Activated T-cell treated with anti-CD3 and anti-CD28 coated beads, Interleukin-2, amount 50 U/mL, for 1 hour (primary cell): ENCODE data around the gene ATXN1.
"Not testable (repeated sequence)": the region's sequence is repeated elsewhere in the genome, so short reads cannot be mapped to it uniquely, and the experiment has no call there.

Experiments
- DNase-seq: peaks from one replicate; pipeline ENCODE4 v3.0.0-alpha.2; 2020

The ATXN1 gene

DNA sequence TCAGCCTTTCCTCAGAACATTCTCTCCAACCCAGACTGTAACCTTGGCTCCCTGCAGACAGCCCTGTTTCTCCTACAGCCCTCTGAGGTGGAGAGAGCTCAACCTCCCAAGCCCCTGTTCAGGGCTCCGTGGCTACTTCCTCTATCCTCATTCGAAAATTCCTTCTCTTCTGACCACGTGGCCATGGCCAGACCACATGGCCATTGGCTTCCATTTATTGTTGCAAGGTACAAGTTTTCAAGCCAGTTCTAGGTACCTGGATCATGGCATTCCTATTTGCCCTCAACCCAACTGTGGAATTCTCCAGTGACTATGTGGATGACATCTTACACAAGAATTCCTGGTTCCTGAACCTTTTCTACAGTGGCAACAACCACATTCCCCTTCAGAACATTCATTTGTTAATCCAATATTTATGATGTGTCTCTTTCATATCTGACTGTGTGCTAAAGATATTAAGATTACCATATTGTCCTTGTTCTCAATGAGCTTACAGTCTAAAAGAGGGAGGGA lies 361.0 kb downstream of the ATXN1 start:
- DNase-seq, result no peak

DNA sequence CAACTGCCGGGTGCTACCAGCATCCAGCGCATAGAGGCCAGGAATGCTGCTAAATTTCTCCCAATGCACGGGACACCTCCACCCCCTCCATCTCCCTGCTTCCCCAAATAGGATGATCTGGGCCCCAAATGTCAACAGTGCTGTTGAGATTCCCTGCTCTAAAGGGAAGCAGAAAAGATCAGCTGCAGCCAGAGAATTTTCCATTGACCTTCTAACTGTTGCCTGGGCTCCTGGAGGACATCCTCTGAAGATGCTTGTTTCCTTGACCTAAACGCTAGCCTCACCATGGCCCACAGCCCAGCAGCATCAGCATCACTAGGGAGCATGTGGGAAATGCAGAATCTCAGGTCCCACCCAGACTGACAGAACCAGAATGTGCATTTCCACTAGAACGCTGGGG lies 361.6 kb downstream of the ATXN1 start:
- DNase-seq, result no peak

DNA sequence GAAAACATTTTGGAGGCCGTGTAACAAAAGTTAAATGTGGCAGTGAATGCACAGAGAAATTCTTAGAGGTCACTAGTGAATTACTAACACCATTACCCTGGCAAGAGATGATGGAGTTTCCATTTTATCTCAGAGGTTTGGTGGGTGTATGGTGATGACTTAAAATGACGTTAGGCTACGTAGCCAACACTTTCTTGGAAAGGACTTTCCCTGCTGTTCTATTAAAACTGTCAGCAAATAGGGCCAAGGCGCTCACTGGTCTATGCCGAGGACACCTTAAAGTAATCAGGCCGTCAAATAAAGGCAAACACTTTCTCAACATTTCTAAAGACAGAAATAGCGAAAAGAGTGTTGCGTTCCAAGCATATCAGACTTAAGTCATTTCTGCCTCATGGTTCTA lies 362.1 kb downstream of the ATXN1 start:
- DNase-seq, result no peak

DNA sequence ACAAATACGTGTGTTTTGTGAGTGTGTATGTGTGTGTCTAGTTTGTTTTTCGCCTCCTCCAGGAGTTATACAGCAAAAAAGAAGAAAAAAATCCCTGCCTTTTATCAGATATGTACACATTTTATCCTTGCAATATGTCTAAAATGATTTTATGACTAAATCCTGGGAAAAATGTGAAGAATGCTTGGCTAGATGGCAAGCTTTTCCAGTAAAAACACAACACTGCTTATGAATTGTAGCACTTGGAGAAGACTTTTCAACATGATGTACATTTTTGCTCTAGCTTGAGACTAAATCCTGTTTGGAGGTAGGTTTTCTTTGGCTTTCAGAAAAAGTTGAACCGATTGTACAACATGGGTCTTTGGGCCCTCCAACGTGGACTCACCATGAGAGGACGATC lies 362.7 kb downstream of the ATXN1 start:
- no peak for DNase-seq

DNA sequence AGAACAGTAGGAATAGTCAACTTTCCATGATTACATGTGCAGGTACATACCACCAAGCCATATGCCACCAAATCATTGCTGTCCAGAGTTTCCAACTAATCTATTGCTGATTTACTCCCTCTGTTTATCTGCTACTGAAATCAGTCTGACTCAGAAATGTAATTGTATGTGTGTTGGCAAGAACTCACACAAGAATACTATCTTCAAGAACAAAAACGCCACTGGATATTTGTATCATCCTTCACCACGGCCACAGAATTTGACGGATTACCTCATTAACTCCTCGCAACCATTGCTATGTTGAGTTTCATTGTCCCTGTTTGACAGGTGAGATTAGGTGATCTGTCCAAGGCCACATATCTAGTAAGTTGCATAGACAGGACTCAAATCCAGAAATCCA lies 363.6 kb downstream of the ATXN1 start:
- no peak for DNase-seq

DNA sequence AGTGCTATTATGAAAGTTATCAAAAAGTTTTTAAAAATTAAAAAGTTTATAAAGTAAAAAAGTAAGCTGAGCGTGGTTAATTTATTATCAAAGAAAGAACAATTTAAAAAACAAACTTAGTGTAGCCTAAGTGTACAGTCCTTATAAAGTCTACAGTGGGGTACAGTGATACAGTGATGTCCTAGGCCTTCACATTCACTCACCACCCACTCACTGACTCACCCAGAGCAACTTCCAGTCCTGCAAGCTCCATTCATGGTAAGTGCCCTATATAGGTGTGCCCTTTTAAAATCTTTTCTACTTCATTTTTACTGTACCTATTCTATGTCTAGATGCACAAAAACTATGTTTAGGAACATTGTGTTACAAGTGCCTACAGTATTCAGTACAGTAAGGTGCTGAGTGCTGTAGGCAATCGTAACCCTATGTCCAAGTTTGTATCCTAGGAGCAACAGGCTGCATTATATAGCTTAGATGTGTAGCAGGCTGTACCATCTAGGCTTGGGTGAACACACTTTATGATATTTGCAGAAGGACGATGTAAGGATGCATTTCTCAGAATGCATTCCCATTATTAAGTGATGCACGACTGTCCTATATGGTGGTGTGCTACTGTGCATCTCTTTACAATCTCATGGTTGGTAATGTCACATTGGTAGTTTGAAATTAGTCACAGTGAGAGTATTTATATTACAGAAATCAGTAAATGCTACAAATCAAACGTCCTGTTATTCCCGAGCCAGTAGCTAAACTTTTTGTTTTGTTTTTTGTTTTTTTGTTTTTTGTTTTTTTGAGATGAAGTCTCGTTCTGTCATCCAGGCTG lies 364.6 kb downstream of the ATXN1 start:
- DNase-seq, result no peak

DNA sequence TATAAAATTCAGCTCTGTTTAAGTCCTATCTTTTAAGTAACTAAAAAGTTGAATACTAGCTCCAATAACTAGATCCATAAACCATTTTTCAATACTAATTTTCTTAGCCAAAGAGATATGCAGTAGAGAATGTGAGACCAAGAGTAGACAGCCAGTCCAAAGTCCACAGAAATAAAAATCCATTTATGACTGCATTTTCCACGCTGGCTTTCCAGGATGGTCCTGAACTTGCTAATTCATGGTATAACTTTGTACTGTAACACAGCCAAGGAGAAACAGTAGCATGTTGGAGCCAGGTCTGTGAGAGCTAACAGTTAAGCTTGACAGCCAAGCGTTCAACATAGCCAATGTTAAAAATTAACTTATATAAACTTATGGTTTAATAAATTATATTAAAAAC lies 366.6 kb downstream of the ATXN1 start:
- DNase-seq, result no peak

DNA sequence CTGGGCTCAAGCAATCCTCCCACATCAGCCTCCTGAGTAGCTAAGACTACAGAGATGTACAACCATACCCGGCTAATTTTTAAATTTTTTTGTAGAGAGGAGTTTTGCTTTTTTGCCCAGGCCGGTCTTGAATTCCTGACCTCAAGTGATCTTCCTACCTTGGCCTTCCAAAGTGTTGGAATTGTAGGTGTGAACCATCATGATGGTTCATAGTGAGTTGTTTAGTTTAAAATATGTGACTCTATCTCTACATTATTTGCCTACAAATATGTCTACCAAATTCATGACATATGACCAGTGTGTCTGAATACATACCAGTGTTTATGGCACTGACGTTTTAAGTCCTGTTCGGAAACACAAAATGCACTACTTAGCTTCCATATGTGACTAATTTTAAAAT lies 367.9 kb downstream of the ATXN1 start:
- no peak for DNase-seq

DNA sequence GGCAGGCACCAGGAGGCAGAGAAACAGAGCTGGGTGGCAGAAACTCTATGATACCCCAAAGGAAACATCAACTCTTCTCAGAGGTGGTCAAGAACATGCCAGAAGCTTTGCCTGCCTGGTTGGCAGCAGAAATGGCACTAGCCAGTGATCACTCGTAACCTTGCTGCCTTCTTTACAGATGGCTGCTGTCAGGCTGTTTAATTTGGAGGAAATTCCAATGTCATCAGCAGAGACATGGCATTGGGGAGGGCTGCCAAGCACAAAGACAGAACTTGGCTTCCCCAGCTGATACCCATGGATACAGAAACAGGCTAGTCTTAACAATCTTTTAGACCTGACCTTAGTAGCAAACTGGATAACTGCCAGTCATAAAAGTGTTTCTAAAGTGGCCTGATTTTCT lies 369.2 kb downstream of the ATXN1 start:
- DNase-seq, result no peak

DNA sequence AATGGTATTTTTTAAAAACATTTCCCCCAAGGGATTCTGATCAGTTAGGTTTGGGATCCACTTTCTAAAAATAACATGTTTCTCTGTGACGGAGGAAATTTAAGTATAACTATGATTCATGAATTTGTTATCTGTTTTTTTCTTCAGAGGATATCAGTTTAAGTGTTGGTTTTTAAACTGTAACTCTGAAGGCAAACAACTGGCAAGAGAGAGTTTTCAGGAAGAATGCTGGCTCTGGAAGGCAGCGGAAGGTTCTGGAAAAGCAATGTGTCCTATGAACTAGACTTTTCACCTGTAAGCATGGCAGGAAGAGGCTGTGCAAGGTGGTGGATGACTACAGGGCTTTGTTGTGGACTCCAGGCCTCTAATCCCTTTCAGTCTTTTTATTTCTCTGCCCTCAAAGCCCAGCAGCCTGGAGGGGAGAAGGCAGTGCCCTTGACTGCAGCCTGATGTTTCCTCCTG lies 369.8 kb downstream of the ATXN1 start:
- no peak for DNase-seq

DNA sequence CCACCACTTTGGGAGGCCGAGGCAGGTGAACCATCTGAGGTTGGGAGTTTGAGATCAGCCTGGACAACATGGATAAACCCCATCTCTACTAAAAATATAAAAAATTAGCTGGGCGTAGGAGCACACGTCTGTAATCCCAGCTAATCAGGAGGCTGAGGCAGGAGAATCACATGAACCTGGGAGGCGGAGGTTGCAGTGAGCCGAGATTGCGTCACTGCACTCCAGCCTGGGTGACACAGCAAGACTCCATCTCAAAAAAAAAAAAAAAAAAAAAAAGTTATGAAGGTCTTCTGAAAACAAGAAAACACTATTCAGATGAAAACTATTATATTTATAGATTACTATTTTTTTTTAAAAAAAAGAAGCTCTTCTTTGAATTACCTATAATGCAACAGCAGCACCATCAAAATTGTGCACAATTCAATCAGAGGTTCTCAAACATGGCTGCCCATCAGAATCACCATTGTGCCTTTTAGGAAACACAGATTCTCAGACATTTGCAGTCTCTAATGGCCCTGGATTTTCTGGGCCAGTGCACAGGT lies 370.3 kb downstream of the ATXN1 start:
- not testable (repeated sequence) for DNase-seq

DNA sequence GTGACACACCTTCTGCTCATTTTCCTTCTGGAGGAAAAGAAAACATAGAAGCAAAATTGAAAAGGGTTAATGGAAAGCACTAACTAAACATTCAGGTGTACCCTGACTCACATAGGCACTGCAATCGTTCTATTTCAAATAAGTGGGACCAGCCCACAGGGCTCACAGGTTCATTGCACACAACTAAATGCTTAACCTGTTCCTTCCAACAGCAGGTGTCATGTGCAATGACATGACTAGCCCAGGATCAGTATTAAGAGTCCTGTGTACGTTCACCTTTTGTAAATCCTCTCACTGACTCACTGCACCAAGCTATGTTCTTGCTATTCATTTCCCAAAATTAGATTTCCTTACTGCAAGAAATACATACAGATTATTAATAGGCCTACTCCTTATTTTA lies 371.6 kb downstream of the ATXN1 start:
- DNase-seq, result no peak

DNA sequence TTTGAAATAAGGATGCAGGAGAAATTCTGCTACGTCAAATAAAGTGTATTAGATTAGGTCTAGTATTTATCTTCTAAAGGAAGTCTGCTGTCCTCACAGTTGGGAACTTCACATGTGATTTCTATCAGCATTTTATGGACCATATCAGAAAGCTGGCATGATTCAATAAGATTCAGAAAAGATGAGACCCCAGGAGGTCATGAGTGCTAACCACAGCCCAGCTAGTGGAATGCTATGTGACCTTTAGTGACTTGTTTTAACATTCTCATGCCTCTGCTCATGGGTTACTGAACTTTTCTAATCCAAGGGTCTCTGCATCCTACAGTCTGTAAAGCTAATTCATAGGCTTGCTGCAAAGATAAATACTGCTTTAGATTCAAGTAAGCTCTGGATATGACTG lies 372.8 kb downstream of the ATXN1 start:
- no peak for DNase-seq

DNA sequence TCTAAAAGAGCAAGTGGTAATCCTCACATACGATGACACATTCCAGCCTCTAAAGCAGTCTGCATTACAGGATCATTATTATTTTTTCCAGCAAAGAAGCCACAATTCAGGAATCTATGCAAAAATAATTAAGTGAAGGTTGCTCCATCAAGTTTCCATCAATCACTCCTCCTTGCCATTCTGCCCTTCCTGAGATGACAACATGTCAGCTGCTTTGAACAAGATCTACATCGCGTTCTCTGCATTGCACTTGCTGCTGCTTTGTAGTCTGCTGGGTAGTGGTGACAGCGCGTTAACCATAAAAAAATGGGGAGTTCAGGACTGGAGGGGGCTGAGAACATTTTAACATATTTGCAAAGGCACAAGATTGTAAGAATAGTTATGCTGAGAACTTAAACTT lies 375.2 kb downstream of the ATXN1 start:
- no peak for DNase-seq

DNA sequence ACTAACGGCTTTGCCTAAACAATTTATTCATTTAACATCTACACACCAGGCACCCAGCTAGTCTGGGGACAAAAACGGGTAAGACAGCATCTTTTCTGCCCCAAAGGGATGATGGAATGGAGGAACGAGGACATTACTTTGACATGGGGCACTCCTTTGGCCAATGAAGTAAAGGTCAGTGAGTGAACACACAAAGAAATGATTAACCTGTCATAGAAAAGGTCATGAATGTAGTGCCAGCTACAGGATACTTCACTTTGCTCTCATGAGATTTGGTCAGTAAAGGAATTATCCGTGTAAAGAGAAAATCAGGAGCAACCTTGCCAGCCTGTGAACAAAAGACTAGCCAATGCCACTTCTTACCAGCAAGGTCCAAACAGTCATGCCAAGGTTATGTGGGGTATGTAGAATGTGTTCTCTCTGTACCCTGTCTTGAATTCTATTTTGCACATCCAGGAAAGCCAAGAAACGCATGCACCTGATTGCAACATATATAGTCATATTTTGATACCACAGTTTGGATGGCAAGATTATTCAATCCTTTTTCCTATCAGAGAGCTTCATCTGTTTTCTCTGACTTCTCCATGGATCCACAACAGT lies 377.6 kb downstream of the ATXN1 start:
- DNase-seq, result no peak

DNA sequence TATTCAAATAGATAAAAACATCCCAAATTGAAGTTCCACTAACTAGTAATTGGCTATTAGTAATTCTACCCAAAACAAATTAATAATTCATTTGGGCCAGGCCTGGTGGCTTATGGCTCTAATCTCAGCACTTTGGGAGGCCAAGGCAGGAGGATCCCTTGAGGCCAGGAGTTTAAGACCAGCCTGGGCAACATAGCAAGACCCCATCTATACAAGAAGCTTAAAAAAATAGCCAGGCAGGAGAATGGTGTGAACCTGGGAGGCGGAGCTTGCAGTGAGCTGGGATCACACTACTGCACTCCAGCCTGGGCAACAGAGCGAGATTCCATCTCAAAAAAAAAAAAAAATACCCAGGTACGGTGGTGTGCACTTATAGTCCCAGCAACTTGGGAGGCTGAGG lies 379.3 kb downstream of the ATXN1 start:
- DNase-seq, result not testable (repeated sequence)

DNA sequence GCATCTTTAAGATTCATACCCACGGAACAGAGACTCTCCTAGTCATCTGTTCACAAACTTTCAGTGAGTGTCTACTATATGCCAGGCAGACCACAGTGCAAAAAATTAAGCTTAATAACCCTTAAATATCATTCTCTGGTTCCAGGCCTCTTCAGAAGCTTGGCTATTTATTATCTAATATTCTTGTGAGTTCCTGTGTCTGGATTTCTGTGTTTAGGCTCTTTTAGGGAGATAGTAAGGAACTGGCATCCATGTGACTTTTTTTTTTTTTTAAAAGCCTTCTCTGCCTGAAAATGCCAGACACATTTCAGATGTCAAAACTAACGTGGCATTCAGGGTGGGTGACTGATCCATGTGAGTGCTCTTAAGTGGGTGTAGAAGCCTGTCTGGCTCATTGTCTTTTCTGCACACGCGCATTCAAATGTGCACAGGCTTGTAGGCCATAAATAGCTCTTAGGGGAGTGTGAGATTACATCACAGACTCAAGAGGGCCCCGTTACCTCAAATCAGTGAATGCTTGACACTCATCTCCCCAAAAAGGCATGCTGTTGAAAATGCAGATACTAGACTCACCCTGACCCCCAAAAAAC lies 380.9 kb downstream of the ATXN1 start:
- DNase-seq, result no peak

DNA sequence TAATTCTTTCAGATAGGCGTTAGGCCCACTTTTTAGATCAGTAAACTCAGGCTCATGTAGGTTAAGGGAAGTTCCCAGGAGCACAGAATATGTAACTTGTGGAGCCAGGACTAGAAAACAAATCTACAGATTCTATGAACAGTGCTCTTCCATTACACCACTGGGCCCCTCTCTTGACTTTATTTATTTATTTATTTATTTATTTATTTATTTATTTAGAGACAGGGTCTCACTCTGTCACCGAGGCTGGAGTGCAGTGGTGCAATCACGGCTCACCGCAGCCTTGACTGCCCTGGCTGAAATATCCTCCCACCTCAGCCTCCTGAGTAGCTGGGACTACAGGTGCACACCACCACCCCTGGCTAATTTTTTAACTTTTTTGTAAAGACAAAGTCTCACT lies 382.9 kb downstream of the ATXN1 start:
- DNase-seq, result not testable (repeated sequence)

DNA sequence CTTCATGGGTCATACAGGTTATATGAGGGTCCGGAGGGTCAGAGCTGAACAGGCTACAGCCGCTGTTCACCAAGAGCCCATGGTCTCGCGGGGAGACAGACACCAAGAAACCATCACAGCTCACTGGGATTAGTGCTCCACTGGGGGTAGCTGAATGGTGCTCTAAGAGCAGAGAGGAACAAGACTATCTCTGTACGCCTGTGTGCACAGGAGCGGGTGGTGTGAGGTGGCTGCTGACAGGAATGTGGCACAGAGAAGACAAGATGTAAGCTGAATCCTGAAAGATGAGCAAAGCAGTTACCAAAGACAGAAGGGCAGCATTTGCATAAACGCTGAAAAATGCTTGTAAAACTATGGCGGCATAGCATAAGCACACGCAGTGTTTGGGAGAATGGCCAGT lies 383.8 kb downstream of the ATXN1 start:
- no peak for DNase-seq

DNA sequence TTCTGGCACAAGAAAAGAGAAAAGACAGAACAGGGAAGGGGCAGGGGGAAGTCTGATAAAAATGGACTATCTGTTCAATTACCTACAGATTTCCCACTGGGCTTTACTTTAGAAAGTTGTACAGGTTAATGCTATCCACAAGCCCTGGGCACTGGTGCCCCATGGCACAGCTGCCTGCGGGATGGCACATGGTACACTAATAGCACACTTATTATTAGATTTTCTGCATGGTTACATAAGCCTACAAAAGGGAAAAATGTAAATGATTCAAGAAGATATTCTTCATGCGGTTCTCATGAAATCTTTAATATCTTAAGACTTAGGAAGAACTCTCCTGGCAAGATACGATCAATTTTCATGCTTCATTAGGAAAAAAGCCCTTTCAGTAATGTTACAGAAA lies 385.4 kb downstream of the ATXN1 start:
- no peak for DNase-seq

DNA sequence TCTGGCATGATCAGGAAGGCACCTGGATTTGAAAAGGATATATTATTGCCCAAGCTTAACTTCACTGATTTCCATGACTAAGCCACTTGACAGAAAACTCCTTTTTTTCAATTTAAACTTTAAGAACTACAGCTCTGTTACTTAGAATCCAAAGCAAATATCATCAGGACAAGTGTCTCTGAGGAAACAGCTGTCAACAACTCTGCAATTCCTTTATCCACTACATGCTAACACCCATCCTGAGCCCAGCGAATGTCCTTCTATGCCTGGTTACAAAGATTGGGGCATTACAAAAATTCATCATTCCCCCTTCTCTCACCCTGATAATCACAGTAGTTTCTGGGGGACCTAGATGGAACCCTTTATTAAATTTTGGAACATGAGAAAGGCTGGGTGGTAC lies 386.1 kb downstream of the ATXN1 start:
- DNase-seq, result no peak

DNA sequence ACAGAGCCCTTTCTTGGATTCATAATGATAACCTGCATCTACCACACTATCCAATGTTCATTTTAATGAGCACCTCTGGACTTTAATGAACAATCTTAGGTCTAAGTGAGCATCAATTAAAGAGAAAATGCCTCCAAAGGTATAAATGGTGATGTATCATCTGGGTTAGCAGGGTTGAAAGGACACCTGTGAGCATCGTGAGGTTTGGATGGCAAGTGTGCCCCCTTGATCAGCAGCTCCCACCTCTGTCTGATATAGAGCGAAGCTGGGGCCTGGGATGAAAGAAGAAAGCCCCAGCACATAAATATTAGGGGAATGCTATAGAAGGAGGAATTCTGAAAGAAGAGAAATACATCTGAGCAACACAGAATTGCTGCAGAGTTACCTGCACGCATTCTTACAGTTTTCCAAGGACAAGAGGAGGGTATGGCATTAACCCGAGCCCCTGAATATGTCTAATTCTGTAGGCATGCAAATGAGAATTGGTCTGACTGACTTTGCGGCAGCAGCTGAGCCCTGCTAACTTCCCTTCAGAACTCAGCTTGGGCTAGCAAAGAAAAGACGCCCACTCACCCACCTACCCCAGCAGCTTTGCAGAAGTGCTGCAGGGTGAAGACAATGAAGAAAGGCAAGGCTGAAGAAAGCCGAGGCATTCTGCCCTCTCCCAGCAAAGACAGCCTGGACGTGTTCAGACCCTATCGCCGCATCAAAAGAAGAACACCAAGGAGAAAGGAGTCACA lies 386.6 kb downstream of the ATXN1 start:
- no peak for DNase-seq

DNA sequence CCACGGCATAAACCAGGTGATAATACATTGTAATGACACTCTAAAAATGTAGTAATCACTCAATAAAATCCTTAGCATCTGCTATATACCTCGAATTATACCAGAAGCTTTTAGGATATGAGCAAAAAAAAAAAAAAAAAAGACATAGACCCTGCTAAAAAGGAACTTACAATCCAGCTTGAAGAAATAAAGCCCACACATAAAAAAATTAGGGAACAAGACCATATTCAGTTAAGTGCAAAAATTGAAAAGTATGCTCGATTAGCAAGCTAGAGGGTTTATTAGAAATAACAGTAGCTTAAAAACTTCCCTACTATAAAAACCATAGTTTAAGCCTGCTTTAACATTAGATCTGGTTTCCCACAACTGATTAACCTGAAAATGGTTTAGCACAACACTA lies 387.2 kb downstream of the ATXN1 start:
- DNase-seq, result no peak
